HepG2 (cell line): ENCODE results near the gene SGCE. TPM values are rescaled to one million over a fixed set of nuclear protein-coding genes. Genes with fewer than 3 reads are reported as not detected.

Experiments
- ATAC-seq: fragments of 200-7000 bp; cut with Tn5 transposase; 3 replicates; pipeline ENCODE4 v1.9.1; 2020; ENCODE audit warnings: mild to moderate bottlenecking, moderate library complexity
- BruUV-seq: library from RNA; stranded (reverse); fragments of 400-500 nt; replicated peaks from 2 replicates; lab custom pipeline; 2021; lab: Mats Ljungman, UMichigan
- CTCF ChIA-PET: fragments of 300-600 bp; formaldehyde crosslinking; extraction: SDS; loops from one replicate; lab custom pipeline; 2021; ENCODE audit warnings: low total read pairs, inconsistent platforms, low intra/inter-chr PET ratio; lab: Yijun Ruan, JAX
- POLR2A ChIA-PET: fragments of 350-600 bp; sonication (Branson Sonifier 250); formaldehyde crosslinking; loops from one replicate; lab custom pipeline; 2020; ENCODE audit warnings: antibody characterized with exemption, inconsistent platforms; lab: Yijun Ruan, JAX
- DNase-seq: peaks from one replicate; pipeline ENCODE4 v3.0.0-alpha.2; 2015; ENCODE audit warnings: low spot score
- FAIRE-seq: peaks from 3 replicates; lab custom pipeline; 2011; peaks lifted over from hg19 to GRCh38; lab: Jason Lieb, UNC
- H2AFZ ChIP-seq: one replicate; pipeline ENCODE4 v1.6.1; 2011; ENCODE audit warnings: low read length, inconsistent platforms
- H3K27ac ChIP-seq: fragments of 300-600 bp; 3 replicates; pipeline ENCODE4 v1.8.0; 2011; ENCODE audit warnings: mixed run types, mild to moderate bottlenecking, mixed read lengths, low read length, inconsistent platforms; ENCODE audit not compliant: insufficient read depth; ENCODE audit errors: extremely low read length
- H3K27me3 ChIP-seq, 2 experiments: fragments of 200-600 bp in 1 of 2; 2 replicates in 1 of 2; 3 replicates in 1 of 2; pipeline versions ENCODE4 v1.6.0 to v1.8.0; 2011; ENCODE audit warnings: low read length in 2 of 2, mild to moderate bottlenecking in 2 of 2, moderate library complexity in 2 of 2, inconsistent platforms in 1 of 2; ENCODE audit not compliant: insufficient read depth in 2 of 2, control insufficient read depth in 1 of 2
- H3K36me3 ChIP-seq, 2 experiments: fragments of 200-600 bp in 1 of 2; replicated peaks in 1 of 2; 2 replicates in 1 of 2; 3 replicates in 1 of 2; pipeline versions ENCODE4 v1.5.1 to v1.8.0; 2011; ENCODE audit warnings: low read length in 2 of 2, inconsistent platforms in 1 of 2; ENCODE audit not compliant: insufficient read depth in 2 of 2, control insufficient read depth in 1 of 2
- H3K4me1 ChIP-seq: 2 replicates; pipeline ENCODE4 v1.5.1; 2012; ENCODE audit warnings: low read length, inconsistent platforms; ENCODE audit not compliant: insufficient read depth
- H3K4me2 ChIP-seq: 2 replicates; pipeline ENCODE4 v1.6.0; 2011; ENCODE audit warnings: low read depth, low read length, inconsistent platforms
- H3K4me3 ChIP-seq, 3 experiments: fragments of 200-600 bp in 1 of 3; sonication (generic), shearing (Covaris generic) in 1 of 3; replicated peaks in 1 of 3; 2 replicates each; pipeline ENCODE4 v1.5.1; 2011 to 2016; ENCODE audit warnings: low read length in 3 of 3, inconsistent platforms in 2 of 3, low read depth in 2 of 3, mild to moderate bottlenecking in 2 of 3, control low read depth in 1 of 3, mixed read lengths in 1 of 3; ENCODE audit not compliant: insufficient read depth in 1 of 3
- H3K79me2 ChIP-seq: one replicate; pipeline ENCODE4 v1.6.1; 2011; ENCODE audit warnings: low read length, inconsistent platforms; ENCODE audit not compliant: insufficient read depth
- H3K9ac ChIP-seq: 2 replicates; pipeline ENCODE4 v1.6.0; 2011; ENCODE audit warnings: mild to moderate bottlenecking, low read depth, low read length, inconsistent platforms; ENCODE audit not compliant: insufficient read depth
- H3K9me3 ChIP-seq: 2 replicates; pipeline ENCODE4 v1.5.1; 2012; ENCODE audit warnings: mild to moderate bottlenecking, low read length
- H4K20me1 ChIP-seq: 2 replicates; pipeline ENCODE4 v1.6.0; 2011; ENCODE audit warnings: inconsistent platforms, mild to moderate bottlenecking, low read length, moderate library complexity; ENCODE audit not compliant: insufficient read depth
- BRF2 ChIP-seq: sonication (generic); formaldehyde crosslinking; IDR thresholded peaks from 2 replicates; pipeline ENCODE4 v1.8.1; 2022; ENCODE audit warnings: mild to moderate bottlenecking, missing genetic modification reagents
- POLR2A ChIP-seq, 2 experiments: IDR thresholded peaks; 2 replicates each; pipeline ENCODE4 v1.6.1; 2011; ENCODE audit warnings: low read depth in 2 of 2, low read length in 2 of 2, mild to moderate bottlenecking in 1 of 2, moderate library complexity in 1 of 2; ENCODE audit not compliant: insufficient read depth in 1 of 2
- SOX13 ChIP-seq, 3 experiments: fragments of 450-650 bp in 1 of 3; sonication (generic) in 1 of 3; formaldehyde crosslinking in 1 of 3; IDR thresholded peaks in 2 of 3; conservative IDR thresholded peaks in 1 of 3; 2 replicates each; pipeline versions ENCODE4 v1.5.0 to v1.6.1; 2016 to 2020; ENCODE audit warnings: antibody characterized with exemption in 1 of 3, mild to moderate bottlenecking in 1 of 3, missing compliant biosample characterization in 1 of 3, missing genetic modification reagents in 1 of 3, moderate library complexity in 1 of 3
- TBP ChIP-seq: sonication (generic); formaldehyde crosslinking; IDR thresholded peaks from 2 replicates; pipeline ENCODE4 v1.5.0; 2020; ENCODE audit warnings: missing genetic modification reagents
- ZBTB1 ChIP-seq: sonication (generic); formaldehyde crosslinking; IDR thresholded peaks from 2 replicates; pipeline ENCODE4 v1.4.0; 2020; ENCODE audit warnings: missing genetic modification reagents, borderline replicate concordance
- ZC3H13 ChIP-seq: sonication (generic); formaldehyde crosslinking; IDR thresholded peaks from 2 replicates; pipeline ENCODE4 v1.8.1; 2023; ENCODE audit warnings: mild to moderate bottlenecking, missing genetic modification reagents, moderate library complexity
- ZFYVE20 ChIP-seq: sonication (generic); formaldehyde crosslinking; IDR thresholded peaks from 2 replicates; pipeline ENCODE4 v1.8.0; 2023; ENCODE audit warnings: low read depth, mild to moderate bottlenecking, moderate library complexity, missing genetic modification reagents, borderline replicate concordance
- ZNF503 ChIP-seq: sonication (generic); formaldehyde crosslinking; IDR thresholded peaks from 2 replicates; pipeline ENCODE4 v1.4.0; 2020; ENCODE audit warnings: missing genetic modification reagents
- WGBS: methylation state at CpG from one replicate; pipeline ENCODE4 v1.1.6; 2017; ENCODE audit warnings: low lambda C conversion rate; 5-methylcytosine and 5-hydroxymethylcytosine counted together
- in situ Hi-C: cut with HindIII; loops from 2 replicates; pipeline ENCODE4 v1.10.0; 2017; ENCODE audit warnings: low pct_unique_long_range_greater_than_20kb; ENCODE audit not compliant: extremely low pct_ligation_motif_present
- intact Hi-C: fragments of 100-400 bp; cut with micrococcal nuclease; formaldehyde crosslinking; loops from one replicate; pipeline ENCODE4 v1.10.0; 2022; ENCODE audit not compliant: unreplicated experiment
- polyA plus RNA-seq, 8 experiments: library from polyadenylated mRNA; depleted of rRNA in 3 of 8; stranded (reverse) in 7 of 8; unstranded in 1 of 8; fragments of >200 nt; fragmentation: Illumina TruSeq in 4 of 8; extraction: Trizol in 4 of 8; gene quantifications; 2 replicates each; pipeline versions ENCODE4 v1.2.1 to v1.2.3, GENCODE V29; 2011 to 2016; ENCODE audit warnings: low read depth in 4 of 8, missing spikeins in 1 of 8, mixed read lengths in 1 of 8; ENCODE audit not compliant: insufficient read depth in 1 of 8
- total RNA-seq, 5 experiments: library from RNA; depleted of rRNA; stranded (reverse); fragments of >200 nt; fragmentation: Illumina TruSeq; extraction: Trizol; gene quantifications; 2 replicates each; pipeline ENCODE4 v1.2.3, GENCODE V29; 2016; ENCODE audit warnings: low read depth in 1 of 5

Gene SGCE
- total and polyA plus RNA-seq, 2 of the 13 experiments (the other 11 are each of a cell fraction or from before 2014, with no cell fraction given) = 52.3 to 71.1 TPM

GRCh38 chr7:94669773-94670495 is 14.0 kb upstream of the SGCE start (continued):
- TF ChIP-seq SOX13 (IDR thresholded peaks at IDR 0.05) (no peak), SOX13 (CRISPR knock-in tag; conservative IDR thresholded peaks at IDR 0.05 in 1 of 2, IDR thresholded peaks at IDR 0.05 in 1 of 2) (no peak), ZNF503 (no peak)

- DNase-seq = no peak
- H3K4me2 ChIP-seq = no peak overlapping the region
- peaks cover 48% of the 10 kb centered on the region for H3K79me2 ChIP-seq
- in situ Hi-C loops (no loop called here), intact Hi-C loops (no loop called here)
- peak overlapping the region; percentile 13 for H2AFZ ChIP-seq
- H4K20me1 ChIP-seq = peaks cover 57% of the 10 kb centered on the region
- TF ChIP-seq TBP (CRISPR knock-in tag) = no peak
- peak in 1 of 2 experiments; percentile 51; a peak in 1 of 4 replicates for TF ChIP-seq POLR2A (IDR thresholded peaks at IDR 0.05; ENCODE audit: insufficient read depth in 1 of 2, low read depth in 2 of 2, low read length in 2 of 2)
- no peak for TF ChIP-seq ZBTB1 (CRISPR knock-in tag)
- peak; percentile 63; the same call in 1 of the 2 replicates for TF ChIP-seq ZC3H13 (CRISPR knock-in tag)
- TF ChIP-seq BRF2 = no peak
- no peak for TF ChIP-seq ZFYVE20 (CRISPR knock-in tag)
- BruUV-seq = no TSS peak
- no peak overlapping the region for H3K27ac ChIP-seq
- peaks cover 7% of the 10 kb centered on the region; the same call in 1 of the 2 replicates for H3K9me3 ChIP-seq
- WGBS = 79% methylated on average over 3 of the region's 3 CpGs
- H3K36me3 ChIP-seq = peaks cover 2 to 32% of the 10 kb centered on the region in 2 experiments
- FAIRE-seq = peak; percentile 34
- H3K4me3 ChIP-seq = no peak overlapping the region
- POLR2A ChIA-PET = no interaction called here
- H3K9ac ChIP-seq = no peak overlapping the region
- CTCF ChIA-PET = no interaction called here
- ATAC-seq = no peak
- no peaks in the 10 kb centered on the region for H3K27me3 ChIP-seq
- peaks cover 24% of the 10 kb centered on the region for H3K4me1 ChIP-seq
Measured at GRCh38 chr7:94666879-94667587, 11.1 kb upstream of the SGCE start.
